Measurements from ENCODE around the gene LSAMP. TPM values are rescaled to one million over a fixed set of nuclear protein-coding genes. Genes with fewer than 3 reads are reported as not detected.

The LSAMP gene
- total RNA-seq, 1 donor from 2014 or later = 0.11 TPM

GRCh38 chr3:115828401-115828800, 616.9 kb downstream of the LSAMP start:
- H3K36me3 ChIP-seq = no peaks in the 10 kb centered on the region
- no peaks in the 10 kb centered on the region for H3K4me1 ChIP-seq
- no peaks in the 10 kb centered on the region for H3K27me3 ChIP-seq
- no peak for TF ChIP-seq CTCF (IDR thresholded peaks at IDR 0.05)
- H3K4me3 ChIP-seq = no peak overlapping the region
- DNase-seq (ENCODE audit: low spot score in 2 of 2) = no peak
- intact Hi-C loops (cut with DNase I) = no loop called here
- no peak overlapping the region for H3K27ac ChIP-seq
- H3K9me3 ChIP-seq = no peaks in the 10 kb centered on the region

- Histone ChIP-seq H3K27me3 (no peaks in the 10 kb centered on the region), H3K9me3 (no peaks in the 10 kb centered on the region), H3K4me3 (no peak overlapping the region), H3K4me1 (no peaks in the 10 kb centered on the region), H3K36me3 (no peaks in the 10 kb centered on the region), H3K27ac (no peak overlapping the region)
- intact Hi-C loops (cut with DNase I) = no loop called here
- TF ChIP-seq CTCF (IDR thresholded peaks at IDR 0.05) = no peak
- DNase-seq (ENCODE audit: low spot score in 2 of 2) = no peak
These were observed 617.8 kb downstream of the LSAMP start for GRCh38 chr3:115827495-115827894.

- no peaks in the 10 kb centered on the region for H3K36me3 ChIP-seq
- H3K4me3 ChIP-seq = no peak overlapping the region
- H3K4me1 ChIP-seq = no peaks in the 10 kb centered on the region
- no peaks in the 10 kb centered on the region for H3K9me3 ChIP-seq
- intact Hi-C loops (cut with DNase I) = no loop called here
- no peak for TF ChIP-seq CTCF (IDR thresholded peaks at IDR 0.05)
- H3K27ac ChIP-seq = no peak overlapping the region
- H3K27me3 ChIP-seq = no peaks in the 10 kb centered on the region
- DNase-seq (ENCODE audit: low spot score in 2 of 2) = no peak
These were observed 620.2 kb downstream of the LSAMP start for GRCh38 chr3:115825046-115825445.

GRCh38 chr3:115823083-115823482, 622.2 kb downstream of the LSAMP start:
- intact Hi-C loops (cut with DNase I) = no loop called here
- Histone ChIP-seq H3K4me3 (no peak overlapping the region), H3K36me3 (no peaks in the 10 kb centered on the region), H3K4me1 (no peaks in the 10 kb centered on the region), H3K9me3 (no peaks in the 10 kb centered on the region), H3K27me3 (no peaks in the 10 kb centered on the region), H3K27ac (no peak overlapping the region)
- no peak for DNase-seq (ENCODE audit: low spot score in 2 of 2)
- TF ChIP-seq CTCF (IDR thresholded peaks at IDR 0.05) = no peak

GRCh38 chr3:115822579-115822978, 622.7 kb downstream of the LSAMP start:
- intact Hi-C loops (cut with DNase I) = no loop called here
- Histone ChIP-seq H3K9me3 (no peaks in the 10 kb centered on the region), H3K36me3 (no peaks in the 10 kb centered on the region), H3K27ac (no peak overlapping the region), H3K4me1 (no peaks in the 10 kb centered on the region), H3K4me3 (no peak overlapping the region), H3K27me3 (no peaks in the 10 kb centered on the region)
- TF ChIP-seq CTCF (IDR thresholded peaks at IDR 0.05) = no peak
- no peak for DNase-seq (ENCODE audit: low spot score in 2 of 2)

- H3K27me3 ChIP-seq = no peaks in the 10 kb centered on the region
- DNase-seq (ENCODE audit: low spot score in 2 of 2) = peak; percentile 11 to 83
- H3K36me3 ChIP-seq = no peaks in the 10 kb centered on the region
- H3K4me1 ChIP-seq = no peaks in the 10 kb centered on the region
- no peak overlapping the region for H3K27ac ChIP-seq
- H3K4me3 ChIP-seq = no peak overlapping the region
- H3K9me3 ChIP-seq = no peaks in the 10 kb centered on the region
- peak; percentile 68 to 94 (median 89) for TF ChIP-seq CTCF (IDR thresholded peaks at IDR 0.05)
- intact Hi-C loops (cut with DNase I) = loop anchor here (10.0 kb wide), 2 partner anchors 125 to 1435 kb away; no protein-coding TSS in a partner anchor
These were observed 625.4 kb downstream of the LSAMP start for GRCh38 chr3:115819785-115820384.

Measured in ascending aorta (tissue), 2 donors.